Fibroblast of lung (primary cell): ENCODE measurements around the gene CDK9.

Experiments used
- CTCF ChIP-seq, 2 donors: IDR thresholded peaks in 1 of 2; conservative IDR thresholded peaks in 1 of 2; 1 replicate in 1 of 2; 2 replicates in 1 of 2; pipeline ENCODE4 v1.5.1; 2011 to 2012; ENCODE audit warnings: low read length in 2 of 2, control low read depth in 1 of 2, inconsistent platforms in 1 of 2, low read depth in 1 of 2, mild to moderate bottlenecking in 1 of 2
- EZH2 ChIP-seq: IDR thresholded peaks from 2 replicates; pipeline ENCODE4 v1.5.1; 2012; ENCODE audit warnings: low read length, control low read depth, mild to moderate bottlenecking; ENCODE audit errors: missing control alignments

- TF ChIP-seq EZH2 (no peak), CTCF (conservative IDR thresholded peaks at IDR 0.05 in 1 of 2, IDR thresholded peaks at IDR 0.05 in 1 of 2; ENCODE audit: low read depth in 1 of 2, low read length in 2 of 2) (no peak)
These were observed 27.0 kb upstream of the CDK9 start for GRCh38 chr9:127758843-127759242.
